GM18867 (cell line): ENCODE results near the gene LCE7A.

Experiments used
- ATAC-seq: cut with Tn5 transposase; IDR thresholded peaks from one replicate; pipeline ENCODE4 v1.9.1; 2021; ENCODE audit warnings: mild to moderate bottlenecking, moderate library complexity; ENCODE audit not compliant: unreplicated experiment

Gene LCE7A

GRCh38 chr1:152879559-152880198, 19.9 kb downstream of the LCE7A start:
- no peak for ATAC-seq

DNA sequence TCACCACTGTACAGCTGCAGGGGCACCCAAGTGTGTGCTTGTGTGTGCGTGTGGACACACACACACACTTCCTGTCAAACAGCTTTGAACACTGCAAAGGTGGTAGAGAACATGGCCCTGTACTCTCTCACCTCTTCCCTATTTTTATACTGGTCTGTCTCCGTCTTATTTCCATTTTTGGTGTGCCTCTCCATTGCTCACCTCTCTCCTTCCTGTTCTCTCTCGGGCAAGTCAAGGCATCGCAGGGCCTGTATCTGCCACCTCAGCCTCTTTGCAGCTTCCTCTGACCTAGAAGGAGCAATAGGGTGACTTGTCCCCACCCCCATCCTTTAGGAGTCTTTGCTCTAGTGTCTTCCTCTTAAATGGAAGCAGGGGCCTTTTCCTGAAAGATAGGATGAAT, 20.5 kb downstream of the LCE7A start:
- no peak for ATAC-seq

GRCh38 chr1:152880907-152881306, 21.1 kb downstream of the LCE7A start:
- ATAC-seq = peak; percentile 78

DNA sequence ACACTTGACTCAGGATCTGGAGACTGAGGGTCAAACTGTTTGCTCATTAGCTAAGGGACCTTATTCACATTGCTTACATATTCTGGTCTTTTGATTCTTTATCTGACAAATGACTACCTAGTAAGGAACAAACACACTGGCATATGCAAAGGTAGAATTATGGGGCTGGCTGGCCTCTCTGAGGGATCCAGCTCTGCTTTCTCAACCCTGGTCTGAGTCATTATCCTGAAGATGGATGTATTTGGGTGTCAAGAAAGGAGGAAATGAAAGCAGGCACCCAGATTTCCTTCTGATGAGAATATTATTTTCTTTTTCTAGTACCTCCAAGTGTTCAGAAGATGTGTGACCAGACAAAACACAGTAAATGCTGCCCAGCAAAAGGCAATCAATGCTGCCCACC, 24.3 kb downstream of the LCE7A start:
- no peak for ATAC-seq

DNA sequence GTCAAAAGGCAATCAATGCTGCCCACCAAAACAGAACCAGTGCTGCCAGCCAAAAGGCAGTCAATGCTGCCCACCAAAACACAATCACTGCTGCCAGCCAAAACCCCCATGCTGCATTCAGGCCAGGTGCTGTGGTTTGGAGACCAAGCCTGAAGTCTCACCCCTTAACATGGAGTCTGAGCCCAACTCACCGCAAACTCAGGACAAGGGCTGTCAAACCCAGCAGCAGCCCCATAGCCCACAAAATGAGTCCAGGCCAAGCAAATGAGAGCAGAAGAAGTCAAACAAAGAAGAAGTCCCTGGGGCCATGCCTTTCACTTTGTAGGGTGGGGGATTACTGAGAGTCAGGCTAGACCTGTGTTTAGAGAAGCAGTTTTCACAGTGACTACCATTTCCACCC, 24.7 kb downstream of the LCE7A start:
- no peak for ATAC-seq

DNA sequence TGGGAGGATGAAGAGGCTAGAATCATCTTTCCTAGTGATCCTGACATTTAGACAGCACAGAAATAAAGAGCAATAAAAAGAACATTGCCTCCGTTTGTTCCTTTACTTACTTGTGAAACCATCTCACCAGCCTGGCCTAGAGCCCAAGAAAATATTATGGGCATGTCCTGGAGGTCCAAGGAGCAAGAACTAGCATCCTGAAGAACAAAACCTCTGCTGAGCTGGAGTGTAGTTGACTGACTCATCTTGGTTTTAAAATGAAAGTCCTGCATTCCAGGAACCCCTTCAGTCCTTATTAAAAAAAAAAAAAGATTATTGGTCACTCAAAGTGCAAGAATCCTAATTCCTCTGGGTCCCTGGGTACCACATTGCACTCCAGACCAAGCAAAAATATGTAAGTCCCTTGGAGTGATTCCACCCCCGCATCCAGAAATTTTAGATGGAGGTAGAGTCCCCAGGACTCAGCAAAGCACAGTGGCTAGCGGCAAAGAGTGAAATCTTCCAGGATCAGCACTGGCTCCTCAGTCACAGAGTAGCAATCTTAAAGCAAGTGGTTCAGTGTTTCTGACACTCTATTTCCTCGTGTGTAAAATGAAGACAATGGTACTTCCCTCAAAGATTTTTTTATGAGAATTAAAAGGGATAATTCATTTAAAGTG, 25.3 kb downstream of the LCE7A start:
- ATAC-seq = no peak

DNA sequence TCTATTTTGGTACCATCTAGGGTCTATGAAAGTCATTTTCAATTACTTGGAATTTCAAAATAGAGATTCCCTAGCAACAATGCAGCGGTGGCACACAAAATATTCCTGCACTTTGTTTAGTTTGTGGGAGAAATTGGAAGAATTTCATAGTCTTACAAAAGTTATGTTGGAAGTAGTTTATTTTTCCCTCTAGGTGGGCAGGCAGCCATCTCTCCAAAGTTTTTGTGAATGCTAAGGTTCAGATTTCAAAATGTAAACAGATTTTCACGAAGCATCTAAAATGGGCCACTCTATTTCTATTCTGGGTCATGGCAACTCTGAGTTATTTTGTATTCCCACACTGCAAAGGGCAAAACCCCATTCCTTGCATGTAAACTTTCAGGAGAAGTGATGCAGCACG, 26.3 kb downstream of the LCE7A start:
- no peak for ATAC-seq

DNA sequence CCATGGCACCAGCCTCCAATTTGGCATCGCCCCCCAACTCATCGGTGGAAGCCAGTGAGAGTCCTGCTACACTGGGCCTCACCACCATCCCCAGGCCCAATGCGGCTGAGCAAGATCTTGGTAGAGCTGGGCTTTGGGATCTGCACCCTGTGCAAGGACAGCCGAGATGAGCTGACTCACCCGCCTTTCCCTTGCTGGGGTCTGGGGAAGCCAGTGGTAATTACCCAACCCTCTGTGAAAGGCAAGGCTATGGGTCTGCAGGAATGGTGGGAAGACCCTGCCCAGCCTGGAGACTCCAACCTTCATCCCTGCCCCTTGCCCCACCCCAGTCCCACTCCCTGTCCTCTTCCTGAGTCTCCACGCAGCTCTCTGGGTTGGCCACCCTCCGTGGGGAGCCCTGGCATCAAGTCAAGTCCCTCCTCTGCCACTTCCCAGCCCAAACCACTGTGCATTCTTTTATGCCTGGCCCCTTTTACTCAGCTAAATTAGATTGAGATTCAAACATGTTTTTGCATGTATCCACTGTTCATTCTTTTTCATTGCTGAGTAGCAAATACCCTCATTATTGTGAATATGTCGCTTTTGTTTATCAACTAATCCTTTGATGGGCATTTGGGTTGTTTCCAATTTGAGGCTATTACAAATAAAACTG, 27.1 kb downstream of the LCE7A start:
- ATAC-seq = no peak

DNA sequence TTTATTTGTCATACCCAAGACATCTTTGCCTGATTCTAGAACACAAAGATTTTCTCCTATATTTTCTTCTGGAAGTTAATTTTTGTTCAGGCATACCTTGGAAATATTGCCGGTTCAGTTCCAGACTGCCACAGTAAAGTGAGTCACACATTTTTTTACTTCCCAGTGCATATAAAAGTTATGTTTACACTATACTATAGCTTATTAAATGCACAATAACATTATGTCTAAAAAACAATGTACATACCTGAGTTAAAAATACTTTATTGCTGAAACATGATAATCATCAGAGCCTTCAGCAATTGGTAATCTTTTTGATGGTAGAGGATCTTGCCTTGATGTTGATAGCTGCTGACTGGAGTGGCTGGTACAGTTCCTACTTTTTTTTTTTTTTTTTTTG, 28.3 kb downstream of the LCE7A start:
- no peak for ATAC-seq

DNA sequence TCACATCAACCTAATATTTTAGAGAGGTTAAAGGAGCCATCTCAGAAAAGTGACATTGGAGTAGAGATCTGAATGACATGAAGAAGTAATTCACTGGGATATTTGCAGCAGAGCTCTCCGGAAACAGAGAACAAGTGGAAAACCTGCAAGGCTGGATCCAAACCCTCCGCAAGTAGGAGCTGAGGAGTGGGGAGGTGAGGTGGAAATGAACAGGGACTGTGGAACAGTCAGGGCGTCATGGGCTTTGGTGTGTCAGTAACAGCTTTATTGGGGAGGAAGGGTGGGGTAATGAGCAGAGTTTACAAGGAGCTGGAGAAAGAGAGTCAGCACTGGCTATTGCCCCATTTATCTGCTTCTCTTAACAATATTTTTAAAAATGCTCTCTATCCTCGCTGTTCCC, 39.2 kb downstream of the LCE7A start:
- ATAC-seq = no peak

- no peak for ATAC-seq
Observed at GRCh38 chr1:152899883-152900282, 40.1 kb downstream of the LCE7A start.

DNA sequence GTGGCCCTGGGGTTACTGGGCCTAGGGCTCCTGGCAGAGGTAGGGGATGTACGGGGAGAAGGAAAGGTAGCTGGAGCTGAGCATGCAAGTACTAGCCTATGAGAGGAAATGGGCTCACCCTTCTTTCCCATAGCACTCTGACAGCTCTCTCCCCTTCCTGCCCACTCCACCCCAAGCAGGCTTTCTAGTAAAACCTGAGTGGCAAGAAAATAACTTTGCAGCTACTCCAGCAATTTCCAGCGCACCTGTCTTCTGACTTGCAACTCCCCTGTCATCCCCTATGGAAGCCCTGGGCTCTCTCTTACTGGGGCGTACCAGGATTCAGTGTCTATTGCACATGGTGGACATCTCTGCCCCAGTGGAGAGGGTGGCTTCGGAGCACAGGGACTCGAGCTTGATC, 41.8 kb downstream of the LCE7A start:
- ATAC-seq = no peak

DNA sequence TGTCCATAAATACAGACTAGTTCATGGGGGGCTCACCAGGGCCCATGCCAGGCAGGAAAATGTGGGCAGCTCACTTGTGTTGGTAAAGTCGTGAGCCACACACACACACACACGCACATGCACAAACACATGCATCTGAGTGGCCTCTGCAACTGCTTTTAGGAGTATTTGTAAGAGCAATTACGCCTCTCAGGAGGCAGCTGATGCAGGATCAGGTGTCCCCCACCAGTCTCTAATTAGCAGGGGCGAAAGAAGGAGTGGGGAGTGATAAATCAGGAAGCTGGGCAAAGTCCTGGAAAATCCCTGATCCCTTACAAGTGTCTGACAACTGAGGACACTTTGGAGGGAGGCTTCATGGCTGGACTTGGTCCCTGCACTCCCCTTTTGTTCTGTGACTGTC, 42.8 kb downstream of the LCE7A start:
- no peak for ATAC-seq

DNA sequence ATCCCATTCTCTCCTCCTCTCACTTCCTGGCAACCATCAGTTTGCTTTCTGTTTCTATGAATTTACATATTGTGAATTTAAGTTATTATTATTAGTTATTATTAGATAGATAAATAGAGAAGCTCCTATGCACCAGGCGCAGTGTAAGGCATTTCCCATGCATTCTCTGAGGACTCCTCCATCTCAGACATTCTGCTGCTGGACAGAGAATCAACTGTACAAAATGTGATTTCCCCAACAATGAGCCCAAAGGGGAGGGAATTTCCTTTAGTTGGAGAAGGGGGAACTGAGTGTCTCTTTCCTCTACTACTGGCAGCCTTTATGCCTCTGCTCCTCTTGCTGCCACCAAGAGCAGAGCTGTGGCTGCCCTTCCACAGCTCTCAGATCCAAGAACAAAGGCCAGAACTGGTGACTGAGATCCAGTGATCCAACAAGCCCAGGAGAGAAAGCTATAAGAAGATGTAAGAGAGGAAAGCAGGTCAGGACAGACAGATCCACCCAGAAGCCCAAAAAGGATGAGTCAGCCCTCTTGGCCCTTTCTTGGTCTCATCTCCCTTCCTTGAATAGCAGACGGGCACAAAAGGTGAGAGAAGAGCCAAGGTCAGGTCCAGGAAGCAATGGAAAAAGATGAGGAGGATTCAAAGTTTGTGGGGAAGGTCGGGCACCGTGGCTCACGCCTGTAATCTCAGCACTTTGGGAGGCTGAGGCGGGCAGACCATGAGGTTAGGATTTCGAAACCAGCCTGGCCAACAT, 45.1 kb downstream of the LCE7A start:
- no peak for ATAC-seq

GRCh38 chr1:152906023-152906565, 46.3 kb downstream of the LCE7A start:
- no peak for ATAC-seq

- ATAC-seq = no peak
Observed at GRCh38 chr1:152907686-152908601, 48.1 kb downstream of the LCE7A start, which contains the start of gene IVL. Gene IVL (plus strand): TSS chr1:152908546. CDS start chr1:152909798, 1,252 bp downstream.

- no peak for ATAC-seq
Observed at GRCh38 chr1:152909206-152909605, 49.4 kb downstream of the LCE7A start.
